GM23338 (cell line): Measurements from ENCODE around the gene GM2A. TPM values are rescaled to one million over a fixed set of nuclear protein-coding genes. Genes with fewer than 3 reads are reported as not detected.

Experiments used
- ATAC-seq: fragments of 200-7000 bp; cut with Tn5 transposase; 3 replicates; pipeline ENCODE4 v1.9.1; 2020
- DNase-seq: peaks from one replicate; pipeline ENCODE4 v3.0.0-alpha.2; 2015; ENCODE audit warnings: low spot score
- H2AFZ ChIP-seq: fragments of 200-600 bp; sonication (generic); 2 replicates; pipeline ENCODE4 v1.8.0; 2016; ENCODE audit warnings: antibody characterized with exemption, mild to moderate bottlenecking, moderate library complexity
- H3F3A ChIP-seq: fragments of 200-600 bp; sonication (generic); replicated peaks from 2 replicates; pipeline ENCODE4 v1.8.0; 2017; ENCODE audit warnings: antibody characterized with exemption, mixed run types, low read depth
- H3K27ac ChIP-seq: fragments of 200-600 bp; sonication (generic); 2 replicates; pipeline ENCODE4 v1.6.1; 2016; ENCODE audit warnings: low read depth
- H3K27me3 ChIP-seq: fragments of 200-600 bp; sonication (generic); 2 replicates; pipeline ENCODE4 v1.8.0; 2016; ENCODE audit warnings: mild to moderate bottlenecking, mixed run types, moderate library complexity; ENCODE audit not compliant: insufficient read depth
- H3K36me3 ChIP-seq: fragments of 200-600 bp; sonication (generic); 2 replicates; pipeline ENCODE4 v1.8.0; 2016; ENCODE audit warnings: mild to moderate bottlenecking; ENCODE audit not compliant: insufficient read depth
- H3K4me1 ChIP-seq: fragments of 200-600 bp; sonication (generic); 2 replicates; pipeline ENCODE4 v1.8.0; 2016; ENCODE audit warnings: mild to moderate bottlenecking, moderate library complexity; ENCODE audit not compliant: insufficient read depth
- H3K4me2 ChIP-seq: fragments of 200-600 bp; sonication (generic); 2 replicates; pipeline ENCODE4 v1.7.1; 2017; ENCODE audit warnings: mixed run types
- H3K4me3 ChIP-seq: fragments of 200-600 bp; sonication (generic); 2 replicates; pipeline ENCODE4 v1.6.1; 2016; ENCODE audit warnings: mixed run types
- H3K79me2 ChIP-seq: fragments of 200-600 bp; sonication (generic); replicated peaks from 2 replicates; pipeline ENCODE4 v1.8.0; 2017; ENCODE audit warnings: mild to moderate bottlenecking; ENCODE audit not compliant: insufficient read depth
- H3K9me2 ChIP-seq: fragments of 200-600 bp; sonication (generic); 2 replicates; pipeline ENCODE4 v1.8.0; 2017; ENCODE audit not compliant: insufficient read depth
- H4K20me1 ChIP-seq: fragments of 200-600 bp; sonication (generic); replicated peaks from 2 replicates; pipeline ENCODE4 v1.8.0; 2017; ENCODE audit warnings: mild to moderate bottlenecking; ENCODE audit not compliant: insufficient read depth
- H3K27ac Mint-ChIP-seq: 2 replicates; pipeline ENCODE4 v1.8.0; 2020; ENCODE audit warnings: inconsistent platforms, mild to moderate bottlenecking, moderate library complexity, mixed read lengths
- H3K27me3 Mint-ChIP-seq: 3 replicates; pipeline ENCODE4 v1.8.0; 2022; ENCODE audit warnings: low read depth, mild to moderate bottlenecking, moderate library complexity, mixed read lengths, inconsistent platforms; ENCODE audit not compliant: insufficient read depth, poor library complexity
- H3K36me3 Mint-ChIP-seq: 3 replicates; pipeline ENCODE4 v1.8.0; 2021; ENCODE audit warnings: low read depth, mild to moderate bottlenecking, inconsistent platforms, moderate library complexity, mixed read lengths
- H3K4me1 Mint-ChIP-seq: 3 replicates; pipeline ENCODE4 v1.8.0; 2020; ENCODE audit warnings: mild to moderate bottlenecking, inconsistent platforms, mixed read lengths
- H3K4me3 Mint-ChIP-seq: 3 replicates; pipeline ENCODE4 v1.8.0; 2021; ENCODE audit warnings: moderate library complexity, mild to moderate bottlenecking, inconsistent platforms, mixed read lengths
- H3K9me3 Mint-ChIP-seq: 3 replicates; pipeline ENCODE4 v1.8.0; 2020; ENCODE audit warnings: moderate library complexity, mild to moderate bottlenecking, inconsistent platforms, mixed read lengths
- CREB1 ChIP-seq: fragments of 250-450 bp; sonication (Bioruptor Pico); IDR thresholded peaks from 2 replicates; pipeline ENCODE4 v1.5.0; 2020; ENCODE audit warnings: low read depth, mild to moderate bottlenecking, moderate library complexity
- EZH2 ChIP-seq: fragments of 200-600 bp; sonication (generic); IDR thresholded peaks from one replicate; pipeline ENCODE4 v1.8.0; 2017; ENCODE audit warnings: antibody characterized with exemption, mild to moderate bottlenecking, low read depth; ENCODE audit not compliant: unreplicated experiment
- POLR2AphosphoS5 ChIP-seq: IDR thresholded peaks from 2 replicates; pipeline ENCODE4 v1.6.1; 2016; ENCODE audit warnings: antibody characterized with exemption, low read depth
- ZNF114 ChIP-seq: fragments of 250-450 bp; sonication (Bioruptor Pico); IDR thresholded peaks from 2 replicates; pipeline ENCODE4 v1.5.0; 2020; ENCODE audit warnings: mild to moderate bottlenecking, moderate library complexity
- polyA plus RNA-seq: library from polyadenylated mRNA; unstranded; fragments of >200 nt; fragmentation: Nextera tagmentation; extraction: Ambion mirVana; gene quantifications from 2 replicates; pipeline ENCODE4 v1.2.1, GENCODE V29; 2016
- total RNA-seq: library from RNA; depleted of rRNA; stranded (reverse); fragments of >200 nt; shearing (Covaris generic); gene quantifications from 2 replicates; pipeline ENCODE4 v1.2.3, GENCODE V29; 2014
- TF ChIP-seq, protein P1 (sequence below): IDR thresholded peaks from one replicate; pipeline ENCODE4 v1.6.1; 2018; ENCODE audit warnings: antibody characterized with exemption; ENCODE audit not compliant: unreplicated experiment
- TF ChIP-seq, protein P2 (sequence below), 2 experiments: fragments of 200-600 bp in 1 of 2; sonication (generic) in 1 of 2; conservative IDR thresholded peaks; 2 replicates each; pipeline versions ENCODE4 v1.5.1 to v1.6.1; 2016 to 2017; ENCODE audit warnings: antibody characterized with exemption in 2 of 2, low read depth in 2 of 2, mild to moderate bottlenecking in 2 of 2, moderate library complexity in 1 of 2

The GM2A gene
- total and polyA plus RNA-seq, 2 experiments from 2014 or later = 9.8 to 27.8 TPM

DNA sequence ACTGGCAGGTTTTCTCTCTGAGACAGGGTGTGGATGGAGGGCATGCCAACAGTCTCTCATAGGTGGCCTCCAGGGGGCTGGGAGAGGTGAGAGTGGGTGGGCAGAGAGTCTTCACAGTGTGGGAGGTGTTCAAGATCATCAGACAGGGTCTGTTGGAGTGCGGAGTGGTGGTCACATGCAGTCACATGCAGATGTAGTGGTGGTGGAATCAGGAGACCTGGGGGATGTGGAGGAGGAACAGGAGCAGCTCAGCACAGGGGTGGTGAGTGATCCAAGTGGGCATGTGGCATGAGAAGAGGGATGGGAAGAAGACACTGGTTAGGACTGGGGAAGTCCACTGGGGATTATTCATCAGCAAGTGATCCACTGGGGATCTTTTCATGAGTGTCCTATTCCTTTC lies 5.8 kb downstream of the GM2A start:
- Histone ChIP-seq H3K36me3 (no peaks in the 10 kb centered on the region), H3K27ac (no peak overlapping the region), H3K4me1 (peaks cover 5% of the 10 kb centered on the region), H3K4me2 (no peak overlapping the region), H3F3A (no peaks in the 10 kb centered on the region), H3K79me2 (peaks cover 19% of the 10 kb centered on the region), H3K9me2 (no peaks in the 10 kb centered on the region), H3K27me3 (no peaks in the 10 kb centered on the region), H4K20me1 (no peaks in the 10 kb centered on the region), H3K4me3 (no peak overlapping the region), H2AFZ (no peak overlapping the region)
- Mint-ChIP-seq H3K9me3 (no peaks in the 10 kb centered on the region), H3K36me3 (no peaks in the 10 kb centered on the region; the same call in 2 of the 3 replicates), H3K4me3 (no peak overlapping the region), H3K27me3 (peaks cover 4% of the 10 kb centered on the region), H3K27ac (no peak overlapping the region), H3K4me1 (peaks cover 16% of the 10 kb centered on the region)
- TF ChIP-seq ZNF114 = no peak
- no peak for TF ChIP-seq POLR2AphosphoS5
- DNase-seq (no peak), ATAC-seq (no peak)

DNA sequence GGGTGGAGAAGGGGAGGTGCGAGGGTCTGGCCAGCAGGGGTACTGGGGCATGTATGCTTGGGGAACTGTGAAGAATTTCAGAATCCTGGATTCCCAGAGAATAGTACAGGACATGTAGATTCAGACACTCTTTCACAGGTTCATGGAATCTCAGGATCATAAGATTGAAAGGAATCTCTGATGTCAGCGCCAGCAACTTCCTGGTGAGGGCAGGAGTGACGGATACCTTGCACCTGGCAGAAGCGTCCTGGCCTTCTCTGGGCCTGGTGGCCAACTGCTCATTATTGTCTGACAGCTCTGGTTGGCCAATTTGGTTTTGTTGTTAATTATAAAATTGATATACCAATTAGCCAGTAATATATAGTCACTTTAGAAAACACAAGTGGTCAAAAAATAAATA lies 6.9 kb downstream of the GM2A start:
- Histone ChIP-seq H3K9me2 (no peaks in the 10 kb centered on the region), H3K4me3 (no peak overlapping the region), H3K36me3 (no peaks in the 10 kb centered on the region), H2AFZ (no peak overlapping the region), H3K27me3 (no peaks in the 10 kb centered on the region), H3F3A (no peaks in the 10 kb centered on the region), H3K4me2 (no peak overlapping the region), H3K79me2 (peaks cover 8% of the 10 kb centered on the region; the same call in 1 of the 2 replicates), H3K27ac (no peak overlapping the region), H4K20me1 (no peaks in the 10 kb centered on the region), H3K4me1 (no peaks in the 10 kb centered on the region)
- H3K27me3 Mint-ChIP-seq = peaks cover 6% of the 10 kb centered on the region
- no peak overlapping the region for H3K27ac Mint-ChIP-seq
- no peaks in the 10 kb centered on the region for H3K9me3 Mint-ChIP-seq
- TF ChIP-seq, protein P1, sequence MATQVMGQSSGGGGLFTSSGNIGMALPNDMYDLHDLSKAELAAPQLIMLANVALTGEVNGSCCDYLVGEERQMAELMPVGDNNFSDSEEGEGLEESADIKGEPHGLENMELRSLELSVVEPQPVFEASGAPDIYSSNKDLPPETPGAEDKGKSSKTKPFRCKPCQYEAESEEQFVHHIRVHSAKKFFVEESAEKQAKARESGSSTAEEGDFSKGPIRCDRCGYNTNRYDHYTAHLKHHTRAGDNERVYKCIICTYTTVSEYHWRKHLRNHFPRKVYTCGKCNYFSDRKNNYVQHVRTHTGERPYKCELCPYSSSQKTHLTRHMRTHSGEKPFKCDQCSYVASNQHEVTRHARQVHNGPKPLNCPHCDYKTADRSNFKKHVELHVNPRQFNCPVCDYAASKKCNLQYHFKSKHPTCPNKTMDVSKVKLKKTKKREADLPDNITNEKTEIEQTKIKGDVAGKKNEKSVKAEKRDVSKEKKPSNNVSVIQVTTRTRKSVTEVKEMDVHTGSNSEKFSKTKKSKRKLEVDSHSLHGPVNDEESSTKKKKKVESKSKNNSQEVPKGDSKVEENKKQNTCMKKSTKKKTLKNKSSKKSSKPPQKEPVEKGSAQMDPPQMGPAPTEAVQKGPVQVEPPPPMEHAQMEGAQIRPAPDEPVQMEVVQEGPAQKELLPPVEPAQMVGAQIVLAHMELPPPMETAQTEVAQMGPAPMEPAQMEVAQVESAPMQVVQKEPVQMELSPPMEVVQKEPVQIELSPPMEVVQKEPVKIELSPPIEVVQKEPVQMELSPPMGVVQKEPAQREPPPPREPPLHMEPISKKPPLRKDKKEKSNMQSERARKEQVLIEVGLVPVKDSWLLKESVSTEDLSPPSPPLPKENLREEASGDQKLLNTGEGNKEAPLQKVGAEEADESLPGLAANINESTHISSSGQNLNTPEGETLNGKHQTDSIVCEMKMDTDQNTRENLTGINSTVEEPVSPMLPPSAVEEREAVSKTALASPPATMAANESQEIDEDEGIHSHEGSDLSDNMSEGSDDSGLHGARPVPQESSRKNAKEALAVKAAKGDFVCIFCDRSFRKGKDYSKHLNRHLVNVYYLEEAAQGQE = no peak
- TF ChIP-seq ZNF114 (no peak), CREB1 (CRISPR knock-in tag) (no peak), EZH2 (no peak), POLR2AphosphoS5 (no peak)
- TF ChIP-seq, protein P2, sequence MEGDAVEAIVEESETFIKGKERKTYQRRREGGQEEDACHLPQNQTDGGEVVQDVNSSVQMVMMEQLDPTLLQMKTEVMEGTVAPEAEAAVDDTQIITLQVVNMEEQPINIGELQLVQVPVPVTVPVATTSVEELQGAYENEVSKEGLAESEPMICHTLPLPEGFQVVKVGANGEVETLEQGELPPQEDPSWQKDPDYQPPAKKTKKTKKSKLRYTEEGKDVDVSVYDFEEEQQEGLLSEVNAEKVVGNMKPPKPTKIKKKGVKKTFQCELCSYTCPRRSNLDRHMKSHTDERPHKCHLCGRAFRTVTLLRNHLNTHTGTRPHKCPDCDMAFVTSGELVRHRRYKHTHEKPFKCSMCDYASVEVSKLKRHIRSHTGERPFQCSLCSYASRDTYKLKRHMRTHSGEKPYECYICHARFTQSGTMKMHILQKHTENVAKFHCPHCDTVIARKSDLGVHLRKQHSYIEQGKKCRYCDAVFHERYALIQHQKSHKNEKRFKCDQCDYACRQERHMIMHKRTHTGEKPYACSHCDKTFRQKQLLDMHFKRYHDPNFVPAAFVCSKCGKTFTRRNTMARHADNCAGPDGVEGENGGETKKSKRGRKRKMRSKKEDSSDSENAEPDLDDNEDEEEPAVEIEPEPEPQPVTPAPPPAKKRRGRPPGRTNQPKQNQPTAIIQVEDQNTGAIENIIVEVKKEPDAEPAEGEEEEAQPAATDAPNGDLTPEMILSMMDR (conservative IDR thresholded peaks at IDR 0.05; ENCODE audit: low read depth in 2 of 2) = no peak
- H3K4me1 Mint-ChIP-seq = peaks cover 14% of the 10 kb centered on the region
- no peak for DNase-seq
- H3K36me3 Mint-ChIP-seq = no peaks in the 10 kb centered on the region; the same call in 1 of the 3 replicates
- no peak for ATAC-seq
- H3K4me3 Mint-ChIP-seq = no peak overlapping the region
